Measurements from ENCODE around the gene ASIC2.

- TF ChIP-seq POLR2A (IDR thresholded peaks at IDR 0.05; ENCODE audit: low read length) (no peak), GATA1 (IDR thresholded peaks at IDR 0.05; ENCODE audit: low read depth, low read length) (no peak)
These were observed 29.0 kb upstream of the ASIC2 start for GRCh38 chr17:33322063-33322462.

Data from erythroblast (primary cell).